ENCODE results near the gene EFEMP2. TPM values are rescaled to one million over a fixed set of nuclear protein-coding genes. Genes with fewer than 3 reads are reported as not detected.

The EFEMP2 gene
- total RNA-seq, 2 donors from 2014 or later, result 16.2 to 25.4 TPM

GRCh38 chr11:65864706-65865471, 7.7 kb downstream of the EFEMP2 start:
- H3K4me1 ChIP-seq, result peaks cover 16% of the 10 kb centered on the region
- H3K27me3 ChIP-seq, result no peaks in the 10 kb centered on the region
- H3K4me3 ChIP-seq, result no peak overlapping the region
- no peaks in the 10 kb centered on the region for H3K9me3 ChIP-seq
- DNase-seq, result peak in 1 of 4 donors; percentile 10
- intact Hi-C loops (cut with DNase I), result no loop called here
- H3K27ac ChIP-seq, result no peak overlapping the region
- 75 to 85% methylated on average over 4 to 18 of the region's 18 CpGs for WGBS, 2 donors
- TF ChIP-seq POLR2A (IDR thresholded peaks at IDR 0.05) (no peak), CTCF (IDR thresholded peaks at IDR 0.05) (no peak)
- ATAC-seq, result no peak
- H3K36me3 ChIP-seq (replicated peaks in 1 of 2; ENCODE audit: insufficient read depth in 1 of 2, low read depth in 2 of 2), result peaks cover 3 to 20% of the 10 kb centered on the region in 2 donors

DNA sequence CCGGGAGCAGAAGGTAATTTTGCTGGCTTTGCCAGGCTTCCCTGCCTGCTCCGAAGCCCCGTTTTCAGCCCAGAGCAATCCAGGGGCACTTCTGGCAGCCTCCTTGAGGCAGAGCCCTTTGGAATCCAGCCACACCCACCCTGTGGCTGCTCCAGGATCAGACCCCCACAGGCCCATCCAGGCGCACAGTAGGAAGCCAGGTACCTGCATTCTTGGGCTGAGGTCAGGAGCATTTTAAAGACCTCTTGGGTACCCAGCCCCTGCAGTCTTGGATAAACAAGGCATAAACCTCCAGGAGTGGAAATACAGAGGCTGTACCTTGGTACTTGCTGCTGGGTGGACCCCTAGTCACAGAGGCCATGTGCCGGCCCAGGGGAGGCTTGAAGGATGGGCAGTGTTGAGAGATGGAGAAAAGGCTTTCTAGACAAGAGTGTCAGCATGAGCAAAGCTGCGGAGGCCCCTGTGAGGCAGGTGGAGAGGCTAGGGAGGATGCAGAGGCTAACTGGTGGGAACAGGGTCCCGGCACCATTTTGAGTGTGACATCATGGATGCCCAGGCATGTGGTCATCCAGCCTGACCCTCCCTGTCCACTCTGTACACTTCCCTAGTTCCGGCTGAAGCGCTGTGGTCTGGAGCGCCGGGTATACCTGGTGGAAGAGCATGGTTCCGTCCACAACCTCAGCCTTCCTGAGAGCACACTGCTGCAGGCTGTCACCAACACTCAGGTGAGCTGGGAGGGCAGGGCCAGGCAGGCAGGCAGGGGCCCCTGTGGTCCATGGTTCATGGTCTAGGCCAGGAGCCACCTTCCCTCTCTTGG, 8.5 kb downstream of the EFEMP2 start:
- TF ChIP-seq CTCF (IDR thresholded peaks at IDR 0.05) (no peak), POLR2A (IDR thresholded peaks at IDR 0.05) (no peak)
- no peak overlapping the region for H3K27ac ChIP-seq
- WGBS, 2 donors, result 80 to 83% methylated on average over 7 to 12 of the region's 12 CpGs
- no peaks in the 10 kb centered on the region for H3K27me3 ChIP-seq
- DNase-seq, result peak in 1 of 4 donors; percentile 10
- peaks cover 24% of the 10 kb centered on the region for H3K4me1 ChIP-seq
- intact Hi-C loops (cut with DNase I), result no loop called here
- ATAC-seq, result no peak
- peaks cover 3 to 20% of the 10 kb centered on the region in 2 donors for H3K36me3 ChIP-seq (replicated peaks in 1 of 2; ENCODE audit: insufficient read depth in 1 of 2, low read depth in 2 of 2)
- no peak overlapping the region for H3K4me3 ChIP-seq
- no peaks in the 10 kb centered on the region for H3K9me3 ChIP-seq

DNA sequence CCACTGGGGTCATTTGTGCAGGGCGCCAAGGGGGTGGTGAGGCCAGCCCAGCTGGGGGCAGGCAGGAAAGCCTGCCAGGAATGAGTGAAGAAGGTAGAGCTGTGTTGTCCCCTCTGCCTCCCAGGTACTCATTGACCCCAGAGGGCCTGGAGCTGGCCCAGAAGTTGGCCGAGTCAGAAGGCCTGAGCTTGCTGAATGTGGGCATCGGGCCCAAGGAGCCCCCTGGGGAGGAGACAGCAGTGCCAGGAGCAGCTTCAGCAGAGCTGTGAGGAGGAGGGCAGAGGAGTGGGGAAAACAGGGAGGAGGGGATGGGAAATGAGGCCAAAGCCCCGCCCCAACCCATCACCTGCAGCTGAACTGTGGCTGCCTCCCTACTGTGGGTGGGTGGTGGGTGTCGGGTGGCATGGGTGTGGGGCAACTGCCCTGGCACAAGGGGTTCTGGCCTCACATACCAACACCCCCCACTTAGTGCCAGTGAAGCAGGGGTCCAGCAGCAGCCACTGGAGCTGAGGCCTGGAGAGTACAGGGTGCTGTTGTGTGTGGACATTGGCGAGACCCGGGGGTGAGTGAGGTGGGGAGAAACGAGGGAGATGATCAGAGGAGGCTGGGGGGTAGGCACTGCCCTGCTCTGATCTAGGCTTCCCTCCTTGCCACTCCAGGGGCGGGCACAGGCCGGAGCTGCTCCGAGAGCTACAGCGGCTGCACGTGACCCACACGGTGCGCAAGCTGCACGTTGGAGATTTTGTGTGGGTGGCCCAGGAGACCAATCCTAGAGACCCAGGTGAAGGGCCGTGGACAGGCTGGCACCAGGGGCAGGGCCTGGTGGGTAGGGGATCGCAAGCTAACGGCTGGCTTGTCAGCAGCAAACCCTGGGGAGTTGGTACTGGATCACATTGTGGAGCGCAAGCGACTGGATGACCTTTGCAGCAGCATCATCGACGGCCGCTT, 9.4 kb downstream of the EFEMP2 start:
- Histone ChIP-seq H3K4me1 (peaks cover 32% of the 10 kb centered on the region), H3K9me3 (no peaks in the 10 kb centered on the region), H3K27me3 (no peaks in the 10 kb centered on the region), H3K27ac (no peak overlapping the region), H3K36me3 (replicated peaks in 1 of 2; ENCODE audit: insufficient read depth in 1 of 2, low read depth in 2 of 2) (peaks cover 3 to 20% of the 10 kb centered on the region in 2 donors), H3K4me3 (no peak overlapping the region)
- intact Hi-C loops (cut with DNase I), result no loop called here
- TF ChIP-seq CTCF (IDR thresholded peaks at IDR 0.05) (no peak), POLR2A (IDR thresholded peaks at IDR 0.05) (no peak)
- DNase-seq (peak in 1 of 4 donors; percentile 12), ATAC-seq (no peak)
- 87 to 91% methylated on average over 13 to 24 of the region's 24 CpGs for WGBS, 2 donors

- Histone ChIP-seq H3K27ac (no peak overlapping the region), H3K9me3 (no peaks in the 10 kb centered on the region), H3K4me3 (no peak overlapping the region), H3K36me3 (replicated peaks in 1 of 2; ENCODE audit: insufficient read depth in 1 of 2, low read depth in 2 of 2) (peaks cover 3 to 20% of the 10 kb centered on the region in 2 donors), H3K27me3 (no peaks in the 10 kb centered on the region), H3K4me1 (peaks cover 32% of the 10 kb centered on the region)
- WGBS, 2 donors, result 74 to 85% methylated on average over 3 to 5 of the region's 5 CpGs
- ATAC-seq, result no peak
- intact Hi-C loops (cut with DNase I), result no loop called here
- TF ChIP-seq POLR2A (IDR thresholded peaks at IDR 0.05) (no peak), CTCF (IDR thresholded peaks at IDR 0.05) (no peak)
- peak in 1 of 4 donors; percentile 14 for DNase-seq
These were observed 10.3 kb downstream of the EFEMP2 start for GRCh38 chr11:65862191-65862735.
